CD14-positive monocyte (primary cell): ENCODE measurements around the gene HCN3. TPM values are rescaled to one million over a fixed set of nuclear protein-coding genes. Genes with fewer than 3 reads are reported as not detected.

Source experiments
- DNase-seq, 3 donors: peaks; one replicate each; pipeline ENCODE4 v3.0.0-alpha.2; 2011 to 2022
- H2AFZ ChIP-seq: 2 replicates; pipeline ENCODE4 v1.6.0; 2012; ENCODE audit warnings: mild to moderate bottlenecking, low read depth, low read length, inconsistent platforms; ENCODE audit not compliant: insufficient read depth, poor library complexity, severe bottlenecking
- H3K27ac ChIP-seq, 2 donors: 1 replicate in 1 of 2; 2 replicates in 1 of 2; pipeline ENCODE4 v1.5.1; 2012 to 2013; ENCODE audit warnings: low read length in 2 of 2, control low read depth in 1 of 2, inconsistent platforms in 1 of 2, low read depth in 1 of 2, mild to moderate bottlenecking in 1 of 2
- H3K27me3 ChIP-seq, 2 donors: one replicate each; pipeline versions ENCODE4 v1.6.0 to v1.6.1; 2011 to 2013; ENCODE audit warnings: low read length in 2 of 2; ENCODE audit not compliant: control insufficient read depth in 2 of 2, insufficient read depth in 2 of 2
- H3K36me3 ChIP-seq, 2 donors: replicated peaks in 1 of 2; 1 replicate in 1 of 2; 2 replicates in 1 of 2; pipeline versions ENCODE4 v1.5.1 to v1.6.1; 2012 to 2013; ENCODE audit warnings: low read length in 2 of 2, control low read depth in 1 of 2, inconsistent platforms in 1 of 2, mild to moderate bottlenecking in 1 of 2; ENCODE audit not compliant: insufficient read depth in 2 of 2, control insufficient read depth in 1 of 2
- H3K4me1 ChIP-seq, 2 donors: 1 replicate in 1 of 2; 2 replicates in 1 of 2; pipeline versions ENCODE4 v1.5.1 to v1.6.1; 2012 to 2013; ENCODE audit warnings: low read length in 2 of 2, control low read depth in 1 of 2, inconsistent platforms in 1 of 2, mild to moderate bottlenecking in 1 of 2, moderate library complexity in 1 of 2; ENCODE audit not compliant: insufficient read depth in 2 of 2, control insufficient read depth in 1 of 2
- H3K4me2 ChIP-seq: replicated peaks from 2 replicates; pipeline ENCODE3; 2012; ENCODE audit warnings: low read length, moderate library complexity, mild to moderate bottlenecking; ENCODE audit not compliant: poor library complexity, severe bottlenecking; ENCODE audit errors: extremely low read depth
- H3K4me3 ChIP-seq, 3 experiments: fragments of 200-600 bp in 1 of 3; sonication (generic) in 1 of 3; replicated peaks in 1 of 3; 1 replicate in 2 of 3; 2 replicates in 1 of 3; pipeline ENCODE4 v1.5.1; 2011 to 2013; ENCODE audit warnings: low read length in 3 of 3, mild to moderate bottlenecking in 3 of 3, control low read depth in 2 of 3, low read depth in 2 of 3, inconsistent platforms in 1 of 3, moderate library complexity in 1 of 3
- H3K79me2 ChIP-seq: 2 replicates; pipeline ENCODE4 v1.6.0; 2012; ENCODE audit warnings: mild to moderate bottlenecking, control low read depth, inconsistent platforms, low read length, moderate library complexity; ENCODE audit not compliant: insufficient read depth
- H3K9ac ChIP-seq: 2 replicates; pipeline ENCODE4 v1.6.0; 2017; ENCODE audit warnings: low read length, mild to moderate bottlenecking; ENCODE audit not compliant: insufficient read depth, poor library complexity, severe bottlenecking
- H3K9me3 ChIP-seq, 2 donors: replicated peaks in 1 of 2; 1 replicate in 1 of 2; 2 replicates in 1 of 2; pipeline versions ENCODE4 v1.5.1 to v1.6.1; 2012 to 2013; ENCODE audit warnings: low read length in 2 of 2, control low read depth in 1 of 2; ENCODE audit not compliant: control insufficient read depth in 1 of 2, insufficient read depth in 1 of 2
- H4K20me1 ChIP-seq: 2 replicates; pipeline ENCODE4 v1.6.0; 2012; ENCODE audit warnings: mild to moderate bottlenecking, low read length, control low read depth, moderate library complexity; ENCODE audit not compliant: insufficient read depth
- H3K27ac Mint-ChIP-seq, 7 donors: one replicate each; pipeline ENCODE4 v1.8.0; 2020; ENCODE audit warnings: mild to moderate bottlenecking in 7 of 7, mixed read lengths in 7 of 7, moderate library complexity in 6 of 7, inconsistent platforms in 2 of 7
- H3K27me3 Mint-ChIP-seq, 3 donors: one replicate each; pipeline ENCODE4 v1.8.0; 2021 to 2022; ENCODE audit warnings: low read depth in 3 of 3, mild to moderate bottlenecking in 3 of 3, mixed read lengths in 3 of 3, moderate library complexity in 3 of 3, inconsistent platforms in 1 of 3
- H3K36me3 Mint-ChIP-seq, 2 donors: one replicate each; pipeline ENCODE4 v1.8.0; 2020; ENCODE audit warnings: mixed read lengths in 2 of 2, inconsistent platforms in 1 of 2, mild to moderate bottlenecking in 1 of 2
- H3K4me1 Mint-ChIP-seq: one replicate; pipeline ENCODE4 v1.8.0; 2020; ENCODE audit warnings: mild to moderate bottlenecking, mixed read lengths
- H3K4me3 Mint-ChIP-seq, 2 donors: one replicate each; pipeline ENCODE4 v1.8.0; 2020; ENCODE audit warnings: mild to moderate bottlenecking in 2 of 2, mixed read lengths in 2 of 2, moderate library complexity in 1 of 2
- H3K9me3 Mint-ChIP-seq, 7 donors: one replicate each; pipeline ENCODE4 v1.8.0; 2020 to 2022; ENCODE audit warnings: mixed read lengths in 7 of 7, mild to moderate bottlenecking in 6 of 7, moderate library complexity in 6 of 7, inconsistent platforms in 2 of 7
- CTCF ChIP-seq: fragments of 200-600 bp; IDR thresholded peaks from one replicate; pipeline ENCODE4 v1.8.0; 2022; ENCODE audit warnings: antibody characterized with exemption, mild to moderate bottlenecking
- WGBS: methylation state at CpG from one replicate; pipeline ENCODE4 v1.1.5; 2013; ENCODE audit warnings: missing lambda C conversion rate; ENCODE audit not compliant: insufficient coverage; 5-methylcytosine and 5-hydroxymethylcytosine counted together
- intact Hi-C, 2 donors: fragments of 100-400 bp; cut with micrococcal nuclease; formaldehyde crosslinking; loops; one replicate each; pipeline versions ENCODE4 v1.15.0 to v1.15.1; 2023
- polyA plus RNA-seq, 3 donors: library from polyadenylated mRNA; depleted of rRNA in 1 of 3; unstranded in 2 of 3; stranded (reverse) in 1 of 3; fragments of 300-500 nt in 2 of 3; fragments of >200 nt in 1 of 3; fragmentation: Illumina TruSeq in 2 of 3; gene quantifications; 1 replicate in 2 of 3; 2 replicates in 1 of 3; pipeline ENCODE4 v1.2.3, GENCODE V29; 2012 to 2021

HCN3 gene
- polyA plus RNA-seq, 3 donors = 0.15 to 2.3 TPM; not detected in 1

DNA sequence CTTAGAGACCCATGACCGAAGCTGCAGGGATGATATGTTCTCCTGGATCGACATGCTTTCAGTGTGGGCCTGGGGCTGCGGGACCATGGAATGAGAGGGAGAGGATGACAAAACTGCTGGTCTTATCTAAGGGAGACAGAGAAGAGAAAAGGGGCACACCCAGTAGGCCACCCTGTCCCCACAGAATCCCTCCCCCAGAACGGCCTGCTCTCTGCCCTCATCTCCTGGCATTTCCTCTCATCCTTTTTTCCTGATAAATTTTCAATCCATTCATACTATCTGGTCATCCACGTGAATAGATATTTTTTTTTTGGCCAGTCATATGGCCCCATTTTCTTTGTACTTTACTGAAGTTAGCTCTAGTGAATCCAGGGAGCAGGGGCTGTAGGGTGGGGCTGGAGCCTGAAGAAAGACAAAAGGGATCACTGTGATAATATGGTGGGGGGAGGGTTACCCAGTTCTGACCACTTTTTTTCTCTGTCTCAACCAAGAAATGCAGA, 24.1 kb downstream of the HCN3 start, which contains the start of gene PKLR:
PKLR (minus strand) TSS at position 97 of the 500 bp plus-strand sequence; CDS start at position 54, 43 bp downstream.
- no peak for DNase-seq
- WGBS = no CpG with 5 or more reads among the region's 5 CpGs
- Histone ChIP-seq H3K79me2 (no peaks in the 10 kb centered on the region), H3K9me3 (no peaks in the 10 kb centered on the region), H3K4me2 (no peak within 1 kb of the TSS), H4K20me1 (no peaks in the 10 kb centered on the region), H2AFZ (no peak within 1 kb of the TSS), H3K4me1 (no peaks in the 10 kb centered on the region), H3K9ac (no peak within 1 kb of the TSS), H3K36me3 (no peaks in the 10 kb centered on the region), H3K4me3 (no peak within 1 kb of the TSS), H3K27ac (no peak within 1 kb of the TSS), H3K27me3 (peaks cover 3 to 6% of the 10 kb centered on the region in 2 donors)
- Mint-ChIP-seq H3K4me3 (no peak within 1 kb of the TSS), H3K9me3 (peaks cover 0 to 2% (median 0%) of the 10 kb centered on the region in 7 donors), H3K27ac (peak within 1 kb of the TSS in 2 of 7 donors; percentile 39 to 76), H3K4me1 (peaks cover 3% of the 10 kb centered on the region), H3K36me3 (no peaks in the 10 kb centered on the region), H3K27me3 (peaks cover 10 to 22% (median 14%) of the 10 kb centered on the region in 3 donors)
- no peak for TF ChIP-seq CTCF
- intact Hi-C loops = no loop called here

GRCh38 chr1:155304558-155305063, 27.3 kb downstream of the HCN3 start:
- no peaks in the 10 kb centered on the region for H3K27me3 ChIP-seq
- no peak overlapping the region for H3K9ac ChIP-seq
- intact Hi-C loops = loop anchor here in 1 of 2 donors (5.0 kb wide), 1 partner anchor 97 kb away; the partner anchor contains the start of genes MTX1 and THBS3

More at GRCh38 chr1:155304558-155305063, 27.3 kb downstream of the HCN3 start:
- DNase-seq = no peak
- Mint-ChIP-seq H3K4me1 (peaks cover 17% of the 10 kb centered on the region), H3K27ac (no peak overlapping the region), H3K4me3 (no peak overlapping the region), H3K27me3 (peaks cover 2 to 6% (median 2%) of the 10 kb centered on the region in 3 donors), H3K9me3 (no peaks in the 10 kb centered on the region), H3K36me3 (no peaks in the 10 kb centered on the region)
- Histone ChIP-seq H3K9me3 (no peaks in the 10 kb centered on the region), H3K27ac (no peak overlapping the region), H4K20me1 (no peaks in the 10 kb centered on the region), H3K4me1 (peaks cover 14 to 16% of the 10 kb centered on the region in 2 donors), H3K4me2 (no peak overlapping the region), H3K79me2 (peaks cover 10% of the 10 kb centered on the region), H3K4me3 (no peak overlapping the region), H2AFZ (no peak overlapping the region), H3K36me3 (no peaks in the 10 kb centered on the region)
- TF ChIP-seq CTCF = no peak
- WGBS = 92% methylated on average over 7 of the region's 11 CpGs
